Activated naive CD8-positive, alpha-beta T cell (primary cell): Measurements from ENCODE around the gene SMOC2.

ENCODE experiments used
- H3K27ac Mint-ChIP-seq: one replicate; pipeline ENCODE4 v1.8.0; 2021; ENCODE audit warnings: mixed read lengths
- H3K27me3 Mint-ChIP-seq: one replicate; pipeline ENCODE4 v1.8.0; 2021; ENCODE audit warnings: mixed read lengths
- H3K36me3 Mint-ChIP-seq: one replicate; pipeline ENCODE4 v1.8.0; 2021; ENCODE audit warnings: mixed read lengths
- H3K4me1 Mint-ChIP-seq: one replicate; pipeline ENCODE4 v1.8.0; 2021; ENCODE audit warnings: low read depth, mixed read lengths
- H3K4me3 Mint-ChIP-seq: one replicate; pipeline ENCODE4 v1.8.0; 2021; ENCODE audit warnings: mild to moderate bottlenecking, mixed read lengths
- H3K9me3 Mint-ChIP-seq: one replicate; pipeline ENCODE4 v1.8.0; 2021; ENCODE audit warnings: low read depth, mixed read lengths

SMOC2 gene

GRCh38 chr6:168637834-168638233 lies 196.8 kb downstream of the SMOC2 start:
- H3K9me3 Mint-ChIP-seq = no peaks in the 10 kb centered on the region
- H3K27me3 Mint-ChIP-seq = no peaks in the 10 kb centered on the region
- no peaks in the 10 kb centered on the region for H3K4me1 Mint-ChIP-seq
- H3K4me3 Mint-ChIP-seq = no peak overlapping the region
- H3K27ac Mint-ChIP-seq = no peak overlapping the region
- no peaks in the 10 kb centered on the region for H3K36me3 Mint-ChIP-seq

GRCh38 chr6:168638468-168639271 lies 197.7 kb downstream of the SMOC2 start:
- Mint-ChIP-seq H3K27ac (no peak overlapping the region), H3K36me3 (no peaks in the 10 kb centered on the region), H3K4me1 (no peaks in the 10 kb centered on the region), H3K9me3 (no peaks in the 10 kb centered on the region), H3K4me3 (no peak overlapping the region), H3K27me3 (no peaks in the 10 kb centered on the region)

- no peak overlapping the region for H3K27ac Mint-ChIP-seq
Measured at GRCh38 chr6:168640181-168640580, 199.2 kb downstream of the SMOC2 start.

GRCh38 chr6:168640768-168641167 lies 199.8 kb downstream of the SMOC2 start:
- no peak overlapping the region for H3K27ac Mint-ChIP-seq
- H3K4me3 Mint-ChIP-seq = no peak overlapping the region
- no peaks in the 10 kb centered on the region for H3K36me3 Mint-ChIP-seq
- no peaks in the 10 kb centered on the region for H3K9me3 Mint-ChIP-seq
- H3K27me3 Mint-ChIP-seq = no peaks in the 10 kb centered on the region
- H3K4me1 Mint-ChIP-seq = no peaks in the 10 kb centered on the region

More at GRCh38 chr6:168640181-168640580, 199.2 kb downstream of the SMOC2 start:
- Mint-ChIP-seq H3K36me3 (no peaks in the 10 kb centered on the region), H3K4me3 (no peak overlapping the region), H3K27me3 (no peaks in the 10 kb centered on the region), H3K4me1 (no peaks in the 10 kb centered on the region), H3K9me3 (no peaks in the 10 kb centered on the region)

- Mint-ChIP-seq H3K36me3 (no peaks in the 10 kb centered on the region), H3K9me3 (no peaks in the 10 kb centered on the region), H3K27me3 (no peaks in the 10 kb centered on the region), H3K27ac (no peak overlapping the region), H3K4me1 (no peaks in the 10 kb centered on the region), H3K4me3 (no peak overlapping the region)
Measured at GRCh38 chr6:168641446-168641845, 200.5 kb downstream of the SMOC2 start.

GRCh38 chr6:168643401-168643800 lies 202.4 kb downstream of the SMOC2 start:
- Mint-ChIP-seq H3K36me3 (no peaks in the 10 kb centered on the region), H3K9me3 (no peaks in the 10 kb centered on the region), H3K27ac (no peak overlapping the region), H3K4me1 (no peaks in the 10 kb centered on the region), H3K27me3 (no peaks in the 10 kb centered on the region), H3K4me3 (no peak overlapping the region)

GRCh38 chr6:168645326-168645725 lies 204.3 kb downstream of the SMOC2 start:
- Mint-ChIP-seq H3K4me3 (no peak overlapping the region), H3K36me3 (no peaks in the 10 kb centered on the region), H3K27me3 (peaks cover 2% of the 10 kb centered on the region), H3K9me3 (no peaks in the 10 kb centered on the region), H3K27ac (no peak overlapping the region), H3K4me1 (no peaks in the 10 kb centered on the region)

GRCh38 chr6:168647271-168647670 lies 206.3 kb downstream of the SMOC2 start:
- no peak overlapping the region for H3K4me3 Mint-ChIP-seq
- H3K4me1 Mint-ChIP-seq = no peaks in the 10 kb centered on the region
- peaks cover 2% of the 10 kb centered on the region for H3K27me3 Mint-ChIP-seq
- no peaks in the 10 kb centered on the region for H3K36me3 Mint-ChIP-seq
- H3K27ac Mint-ChIP-seq = no peak overlapping the region
- H3K9me3 Mint-ChIP-seq = no peaks in the 10 kb centered on the region

- Mint-ChIP-seq H3K9me3 (no peaks in the 10 kb centered on the region), H3K36me3 (no peaks in the 10 kb centered on the region), H3K4me3 (no peak overlapping the region), H3K27me3 (peaks cover 2% of the 10 kb centered on the region), H3K27ac (no peak overlapping the region), H3K4me1 (no peaks in the 10 kb centered on the region)
Measured at GRCh38 chr6:168648240-168649125, 207.5 kb downstream of the SMOC2 start.

- Mint-ChIP-seq H3K36me3 (no peaks in the 10 kb centered on the region), H3K9me3 (no peaks in the 10 kb centered on the region), H3K4me1 (no peaks in the 10 kb centered on the region), H3K27me3 (peaks cover 2% of the 10 kb centered on the region), H3K27ac (no peak overlapping the region), H3K4me3 (no peak overlapping the region)
Measured at GRCh38 chr6:168649209-168649608, 208.2 kb downstream of the SMOC2 start.

- no peaks in the 10 kb centered on the region for H3K4me1 Mint-ChIP-seq
- no peaks in the 10 kb centered on the region for H3K36me3 Mint-ChIP-seq
- no peaks in the 10 kb centered on the region for H3K9me3 Mint-ChIP-seq
- no peak overlapping the region for H3K4me3 Mint-ChIP-seq
- peaks cover 2% of the 10 kb centered on the region for H3K27me3 Mint-ChIP-seq
- no peak overlapping the region for H3K27ac Mint-ChIP-seq
Measured at GRCh38 chr6:168650671-168651111, 209.7 kb downstream of the SMOC2 start.

GRCh38 chr6:168655462-168656152 lies 214.6 kb downstream of the SMOC2 start:
- Mint-ChIP-seq H3K4me1 (no peaks in the 10 kb centered on the region), H3K9me3 (no peaks in the 10 kb centered on the region), H3K27ac (no peak overlapping the region), H3K27me3 (no peaks in the 10 kb centered on the region), H3K4me3 (no peak overlapping the region), H3K36me3 (no peaks in the 10 kb centered on the region)

- no peak overlapping the region for H3K4me3 Mint-ChIP-seq
- H3K36me3 Mint-ChIP-seq = no peaks in the 10 kb centered on the region
- H3K9me3 Mint-ChIP-seq = no peaks in the 10 kb centered on the region
- no peak overlapping the region for H3K27ac Mint-ChIP-seq
- peaks cover 3% of the 10 kb centered on the region for H3K27me3 Mint-ChIP-seq
- H3K4me1 Mint-ChIP-seq = no peaks in the 10 kb centered on the region
Measured at GRCh38 chr6:168658059-168658458, 217.1 kb downstream of the SMOC2 start.

GRCh38 chr6:168660400-168660945 lies 219.5 kb downstream of the SMOC2 start:
- Mint-ChIP-seq H3K36me3 (no peaks in the 10 kb centered on the region), H3K4me1 (no peaks in the 10 kb centered on the region), H3K9me3 (no peaks in the 10 kb centered on the region), H3K27me3 (peaks cover 3% of the 10 kb centered on the region), H3K4me3 (no peak overlapping the region), H3K27ac (no peak overlapping the region)
